NB4 (cell line): ENCODE data around the gene OLIG1.
A peak's percentile ranks its signal among the peaks of the same experiment; 100 is the strongest.

Experiments
- DNase-seq: peaks from one replicate; pipeline ENCODE4 v3.0.0; 2010; ENCODE audit warnings: low read depth
- H3K4me3 ChIP-seq: one replicate; pipeline ENCODE4 v1.5.1; 2011; ENCODE audit warnings: mild to moderate bottlenecking, low read depth, low read length, moderate library complexity
- CTCF ChIP-seq: IDR thresholded peaks from one replicate; pipeline ENCODE4 v1.5.1; 2012; ENCODE audit warnings: low read depth, low read length
- MYC ChIP-seq: IDR thresholded peaks from 2 replicates; pipeline ENCODE4 v1.6.1; 2011; ENCODE audit warnings: low read depth, low read length
- POLR2A ChIP-seq: IDR thresholded peaks from 2 replicates; pipeline ENCODE4 v1.6.1; 2011; ENCODE audit warnings: mild to moderate bottlenecking; ENCODE audit not compliant: insufficient read length; ENCODE audit errors: extremely low read depth
- TF ChIP-seq, protein P1 (sequence below): IDR thresholded peaks from 2 replicates; pipeline ENCODE4 v1.6.1; 2011; ENCODE audit warnings: low read depth, low read length

OLIG1 gene

DNA sequence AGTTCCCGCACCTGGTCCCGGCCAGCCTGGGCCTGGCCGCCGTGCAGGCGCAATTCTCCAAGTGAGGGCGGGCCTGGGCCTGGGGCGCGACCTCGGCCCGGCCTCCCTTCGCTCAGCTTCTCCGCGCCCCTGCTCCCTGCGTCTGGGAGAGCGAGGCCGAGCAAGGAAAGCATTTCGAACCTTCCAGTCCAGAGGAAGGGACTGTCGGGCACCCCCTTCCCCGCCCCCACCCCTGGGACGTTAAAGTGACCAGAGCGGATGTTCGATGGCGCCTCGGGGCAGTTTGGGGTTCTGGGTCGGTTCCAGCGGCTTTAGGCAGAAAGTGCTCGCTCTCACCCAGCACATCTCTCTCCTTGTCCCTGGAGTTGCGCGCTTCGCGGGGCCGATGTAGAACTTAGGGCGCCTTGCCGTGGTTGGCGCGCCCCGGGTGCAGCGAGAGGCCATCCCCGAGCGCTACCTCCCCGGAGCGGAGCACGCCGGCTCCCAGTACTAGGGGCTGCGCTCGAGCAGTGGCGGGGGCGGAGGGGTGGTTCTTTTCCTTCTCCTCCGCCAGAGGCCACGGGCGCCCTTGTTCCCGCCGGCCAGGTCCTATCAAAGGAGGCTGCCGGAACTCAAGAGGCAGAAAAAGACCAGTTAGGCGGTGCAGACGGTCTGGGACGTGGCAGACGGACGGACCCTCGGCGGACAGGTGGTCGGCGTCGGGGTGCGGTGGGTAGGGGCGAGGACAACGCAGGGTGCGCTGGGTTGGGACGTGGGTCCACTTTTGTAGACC lies 1.2 kb downstream of the OLIG1 start:
- no peak for TF ChIP-seq POLR2A
- no peak for TF ChIP-seq CTCF
- no peak for TF ChIP-seq MYC
- TF ChIP-seq, protein P1, sequence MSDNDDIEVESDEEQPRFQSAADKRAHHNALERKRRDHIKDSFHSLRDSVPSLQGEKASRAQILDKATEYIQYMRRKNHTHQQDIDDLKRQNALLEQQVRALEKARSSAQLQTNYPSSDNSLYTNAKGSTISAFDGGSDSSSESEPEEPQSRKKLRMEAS, result no peak
- DNase-seq, result peak; percentile 73
- H3K4me3 ChIP-seq, result peak overlapping the region; percentile 94

DNA sequence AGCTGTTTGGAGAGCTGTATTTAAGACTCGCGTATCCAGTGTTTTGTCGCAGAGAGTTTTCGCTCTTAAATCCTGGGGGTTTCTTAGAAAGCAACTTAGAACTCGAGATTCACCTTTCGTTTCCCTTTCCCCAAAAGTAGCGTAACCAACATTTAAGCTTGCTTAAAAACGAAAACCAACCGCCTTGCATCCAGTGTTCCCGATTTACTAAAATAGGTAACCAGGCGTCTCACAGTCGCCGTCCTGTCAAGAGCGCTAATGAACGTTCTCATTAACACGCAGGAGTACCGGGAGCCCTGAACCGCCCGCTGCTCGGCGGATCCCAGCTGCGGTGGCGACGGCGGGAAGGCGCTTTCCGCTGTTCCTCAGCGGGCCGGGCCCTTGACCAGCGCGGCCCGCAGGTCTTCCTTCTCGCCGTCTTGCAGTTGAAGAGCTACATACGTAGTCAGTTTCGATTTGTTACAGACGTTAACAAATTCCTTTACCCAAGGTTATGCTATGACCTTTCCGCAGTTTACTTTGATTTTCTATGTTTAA lies 1.9 kb downstream of the OLIG1 start:
- DNase-seq, result peak; percentile 68
- H3K4me3 ChIP-seq, result peak overlapping the region; percentile 94
- TF ChIP-seq, protein P1, result no peak
- TF ChIP-seq MYC, result no peak
- TF ChIP-seq CTCF, result no peak

DNA sequence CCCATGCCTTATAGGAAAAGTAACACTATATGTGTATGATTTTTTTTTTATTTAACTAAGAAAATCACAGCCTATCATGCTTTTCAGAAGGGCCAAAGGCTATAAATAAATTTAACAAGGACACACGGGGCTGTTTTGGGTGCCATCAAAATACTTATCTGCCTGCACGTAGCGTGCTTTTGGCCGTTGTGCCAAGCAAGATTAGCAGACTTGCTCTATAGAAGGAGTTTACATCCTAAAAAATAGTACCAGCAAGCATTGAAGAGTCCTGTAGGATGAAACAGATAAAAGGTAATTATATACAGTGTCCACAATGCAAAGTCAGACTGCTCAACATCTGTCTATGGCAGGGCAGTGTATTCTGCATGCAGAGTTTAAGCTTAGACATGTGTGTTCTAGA lies 3.7 kb downstream of the OLIG1 start:
- no peak overlapping the region for H3K4me3 ChIP-seq
- DNase-seq, result no peak
- TF ChIP-seq MYC (no peak), POLR2A (no peak), CTCF (no peak)
- TF ChIP-seq, protein P1, result no peak

DNA sequence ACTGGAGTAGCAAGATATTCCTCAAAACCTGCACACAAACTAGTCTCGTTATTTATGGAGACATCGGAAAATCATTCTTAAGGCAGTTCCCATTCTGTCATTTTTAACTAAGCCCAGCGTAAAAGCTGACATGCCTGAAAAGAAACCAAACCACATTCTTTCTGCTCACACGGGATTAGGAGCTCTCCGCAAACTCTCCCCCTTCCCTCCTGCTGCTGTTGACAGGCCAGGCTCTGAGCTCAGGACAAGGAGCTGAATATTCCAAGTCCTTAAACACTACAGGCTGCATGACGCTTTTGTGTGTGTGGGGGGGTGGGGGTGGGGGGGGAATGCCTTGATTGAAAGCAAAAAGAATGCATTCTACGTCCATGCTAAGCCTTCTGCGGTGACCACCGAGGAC lies 5.2 kb downstream of the OLIG1 start:
- TF ChIP-seq CTCF (no peak), POLR2A (no peak), MYC (no peak)
- TF ChIP-seq, protein P1, result no peak
- no peak for DNase-seq
- H3K4me3 ChIP-seq, result no peak overlapping the region

GRCh38 chr21:33075596-33076195 lies 5.8 kb downstream of the OLIG1 start:
- no peak for DNase-seq
- H3K4me3 ChIP-seq, result no peak overlapping the region

More at GRCh38 chr21:33075596-33076195, 5.8 kb downstream of the OLIG1 start:
- TF ChIP-seq MYC (no peak), POLR2A (no peak), CTCF (no peak)
- TF ChIP-seq, protein P1, result no peak
